ENCODE measurements around the gene MYT1. TPM values are rescaled to one million over a fixed set of nuclear protein-coding genes. Genes with fewer than 3 reads are reported as not detected.

Gene MYT1
- total and polyA plus RNA-seq, 2 donors (not counting 1 experiment from before 2014, with no cell fraction given), result not detected

GRCh38 chr20:64159286-64159680 lies 5.0 kb upstream of the MYT1 start:
- Histone ChIP-seq H2AFZ (ENCODE audit: low read length) (no peak overlapping the region), H3K9me3 (ENCODE audit: control insufficient read depth, insufficient read depth, low read depth, low read length) (no peaks in the 10 kb centered on the region), H3K27me3 (ENCODE audit: control insufficient read depth, insufficient read depth, low read length) (peaks cover 17% of the 10 kb centered on the region), H4K20me1 (ENCODE audit: control insufficient read depth, extremely low read depth, insufficient read depth, low read length) (no peaks in the 10 kb centered on the region), H3K4me2 (ENCODE audit: extremely low read depth, insufficient read depth, low read length) (no peak overlapping the region), H3K9ac (ENCODE audit: insufficient read depth, low read length) (no peak overlapping the region), H3K79me2 (ENCODE audit: control insufficient read depth, insufficient read depth, low read length) (no peaks in the 10 kb centered on the region), H3K4me3 (replicated peaks in 1 of 4; ENCODE audit: control extremely low read depth in 1 of 4, insufficient read depth in 1 of 4, low read depth in 3 of 4, low read length in 4 of 4) (no peak overlapping the region), H3K27ac (ENCODE audit: insufficient read depth, low read length) (no peak overlapping the region), H3K36me3 (ENCODE audit: control insufficient read depth, insufficient read depth, low read length) (no peaks in the 10 kb centered on the region), H3K4me1 (ENCODE audit: control insufficient read depth, extremely low read depth, insufficient read depth, low read length) (no peaks in the 10 kb centered on the region)
- no peak for DNase-seq (ENCODE audit: low read depth in 2 of 2)
- TF ChIP-seq CTCF (conservative IDR thresholded peaks at IDR 0.05 in 1 of 2, IDR thresholded peaks at IDR 0.05 in 1 of 2; ENCODE audit: low read depth in 1 of 2, low read length in 2 of 2), result no peak
- no peak for TF ChIP-seq EZH2 (IDR thresholded peaks at IDR 0.05; ENCODE audit: low read length, missing control alignments)

GRCh38 chr20:64159711-64160110 lies 4.5 kb upstream of the MYT1 start:
- no peak for TF ChIP-seq EZH2 (IDR thresholded peaks at IDR 0.05; ENCODE audit: low read length, missing control alignments)
- no peak for TF ChIP-seq CTCF (conservative IDR thresholded peaks at IDR 0.05 in 1 of 2, IDR thresholded peaks at IDR 0.05 in 1 of 2; ENCODE audit: low read depth in 1 of 2, low read length in 2 of 2)
- Histone ChIP-seq H3K79me2 (ENCODE audit: control insufficient read depth, insufficient read depth, low read length) (no peaks in the 10 kb centered on the region), H3K4me1 (ENCODE audit: control insufficient read depth, extremely low read depth, insufficient read depth, low read length) (no peaks in the 10 kb centered on the region), H2AFZ (ENCODE audit: low read length) (no peak overlapping the region), H3K27me3 (ENCODE audit: control insufficient read depth, insufficient read depth, low read length) (peaks cover 17% of the 10 kb centered on the region), H3K36me3 (ENCODE audit: control insufficient read depth, insufficient read depth, low read length) (no peaks in the 10 kb centered on the region), H3K4me3 (replicated peaks in 1 of 4; ENCODE audit: control extremely low read depth in 1 of 4, insufficient read depth in 1 of 4, low read depth in 3 of 4, low read length in 4 of 4) (no peak overlapping the region), H3K9me3 (ENCODE audit: control insufficient read depth, insufficient read depth, low read depth, low read length) (no peaks in the 10 kb centered on the region), H4K20me1 (ENCODE audit: control insufficient read depth, extremely low read depth, insufficient read depth, low read length) (no peaks in the 10 kb centered on the region), H3K27ac (ENCODE audit: insufficient read depth, low read length) (no peak overlapping the region), H3K4me2 (ENCODE audit: extremely low read depth, insufficient read depth, low read length) (no peak overlapping the region), H3K9ac (ENCODE audit: insufficient read depth, low read length) (no peak overlapping the region)
- no peak for DNase-seq (ENCODE audit: low read depth in 2 of 2)

GRCh38 chr20:64160118-64160517 lies 4.1 kb upstream of the MYT1 start:
- TF ChIP-seq CTCF (conservative IDR thresholded peaks at IDR 0.05 in 1 of 2, IDR thresholded peaks at IDR 0.05 in 1 of 2; ENCODE audit: low read depth in 1 of 2, low read length in 2 of 2) (no peak), EZH2 (IDR thresholded peaks at IDR 0.05; ENCODE audit: low read length, missing control alignments) (no peak)
- DNase-seq (ENCODE audit: low read depth in 2 of 2), result no peak
- Histone ChIP-seq H3K36me3 (ENCODE audit: control insufficient read depth, insufficient read depth, low read length) (no peaks in the 10 kb centered on the region), H3K4me3 (replicated peaks in 1 of 4; ENCODE audit: control extremely low read depth in 1 of 4, insufficient read depth in 1 of 4, low read depth in 3 of 4, low read length in 4 of 4) (no peak overlapping the region), H3K9me3 (ENCODE audit: control insufficient read depth, insufficient read depth, low read depth, low read length) (no peaks in the 10 kb centered on the region), H3K27ac (ENCODE audit: insufficient read depth, low read length) (no peak overlapping the region), H3K4me1 (ENCODE audit: control insufficient read depth, extremely low read depth, insufficient read depth, low read length) (no peaks in the 10 kb centered on the region), H2AFZ (ENCODE audit: low read length) (no peak overlapping the region), H3K27me3 (ENCODE audit: control insufficient read depth, insufficient read depth, low read length) (peaks cover 17% of the 10 kb centered on the region), H3K9ac (ENCODE audit: insufficient read depth, low read length) (no peak overlapping the region), H4K20me1 (ENCODE audit: control insufficient read depth, extremely low read depth, insufficient read depth, low read length) (no peaks in the 10 kb centered on the region), H3K4me2 (ENCODE audit: extremely low read depth, insufficient read depth, low read length) (no peak overlapping the region), H3K79me2 (ENCODE audit: control insufficient read depth, insufficient read depth, low read length) (no peaks in the 10 kb centered on the region)
